HG03571 (cell line): ENCODE measurements around the gene SCLY.
A peak's percentile ranks its signal among the peaks of the same experiment; 100 is the strongest.

Experiments used
- ATAC-seq: cut with Tn5 transposase; IDR thresholded peaks from one replicate; pipeline ENCODE4 v1.9.1; 2021; ENCODE audit not compliant: unreplicated experiment

The SCLY gene

GRCh38 chr2:238096311-238097011 lies 35.7 kb downstream of the SCLY start:
- ATAC-seq: no peak

GRCh38 chr2:238097201-238097987 lies 36.6 kb downstream of the SCLY start:
- ATAC-seq: no peak

DNA sequence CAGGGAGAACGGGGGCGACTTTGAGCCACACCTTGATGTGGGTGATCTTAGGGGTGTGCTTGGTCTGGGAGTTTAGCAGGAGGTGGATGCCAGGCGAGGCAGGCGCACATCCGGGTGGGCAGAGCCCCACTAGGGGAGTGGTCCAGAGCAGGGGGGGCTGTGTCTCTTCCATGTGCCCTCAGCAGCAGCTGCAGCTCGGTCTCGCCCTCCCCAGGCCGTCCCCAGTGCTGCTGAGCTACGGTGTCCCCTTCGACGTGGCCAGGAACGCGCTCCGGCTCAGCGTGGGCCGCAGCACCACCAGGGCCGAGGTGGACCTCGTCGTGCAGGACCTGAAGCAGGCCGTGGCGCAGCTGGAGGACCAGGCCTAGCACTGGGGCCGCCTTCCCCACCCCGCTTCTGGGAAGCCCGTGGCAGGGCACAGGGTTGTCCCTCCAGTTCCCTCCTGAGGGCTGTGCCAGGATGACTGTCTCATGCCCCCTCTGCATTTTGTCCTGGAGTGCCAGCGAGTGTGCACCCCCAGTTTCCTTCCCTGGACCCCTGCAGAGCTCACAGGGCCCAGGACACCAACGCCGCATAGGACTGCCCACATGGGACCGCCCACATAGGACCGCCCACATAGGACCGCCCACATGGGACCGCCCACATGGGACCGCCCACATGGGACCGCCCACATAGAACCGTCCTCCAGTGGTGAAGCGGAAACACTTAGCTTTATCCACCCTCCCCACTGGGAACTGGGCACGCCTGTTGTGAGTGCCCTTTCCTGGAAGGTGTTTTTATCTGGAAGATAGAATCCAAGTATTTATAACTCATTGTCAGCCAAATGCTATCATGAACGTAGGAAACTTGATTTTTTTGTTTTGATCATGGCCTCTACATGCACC lies 37.4 kb downstream of the SCLY start:
- ATAC-seq: peak; percentile 70

DNA sequence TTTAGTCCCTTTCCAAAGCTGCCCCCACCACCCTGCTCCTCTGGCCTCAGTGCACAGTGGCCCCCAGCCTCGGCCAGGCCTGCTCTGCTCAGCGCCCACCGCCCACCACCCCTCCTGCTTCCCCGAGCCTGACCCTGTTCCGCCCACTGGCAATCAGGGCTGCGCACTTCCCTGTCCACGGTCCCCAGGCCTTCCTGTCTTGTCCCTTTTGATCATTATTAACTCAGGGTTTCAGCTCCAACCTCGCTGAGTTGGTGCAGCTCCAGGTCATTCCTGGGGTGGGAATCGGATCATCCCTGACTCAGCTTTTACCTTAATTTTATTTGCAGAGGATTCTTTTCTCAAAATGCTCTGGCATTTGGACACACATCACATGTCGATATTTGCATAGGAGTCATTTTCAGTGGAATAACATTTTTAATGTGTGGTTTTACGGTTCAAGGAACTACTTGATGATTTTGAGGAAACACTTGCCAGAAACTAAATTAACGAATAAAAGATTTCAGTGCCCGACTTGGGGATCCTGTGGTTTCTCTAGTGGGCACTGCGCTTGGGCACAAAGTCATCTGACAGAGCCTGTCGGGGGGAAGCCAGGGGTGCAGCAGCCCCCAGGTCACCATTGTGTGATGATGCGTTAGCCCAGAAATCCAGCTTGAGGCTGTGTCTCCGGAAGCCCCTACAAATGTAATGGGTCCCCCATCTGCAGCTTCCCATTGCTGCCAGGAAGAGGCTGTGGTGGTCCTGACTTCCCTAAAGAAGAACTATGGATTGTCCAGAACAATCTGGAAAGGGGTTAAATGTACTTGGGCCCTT lies 38.3 kb downstream of the SCLY start:
- ATAC-seq: peak; percentile 13

DNA sequence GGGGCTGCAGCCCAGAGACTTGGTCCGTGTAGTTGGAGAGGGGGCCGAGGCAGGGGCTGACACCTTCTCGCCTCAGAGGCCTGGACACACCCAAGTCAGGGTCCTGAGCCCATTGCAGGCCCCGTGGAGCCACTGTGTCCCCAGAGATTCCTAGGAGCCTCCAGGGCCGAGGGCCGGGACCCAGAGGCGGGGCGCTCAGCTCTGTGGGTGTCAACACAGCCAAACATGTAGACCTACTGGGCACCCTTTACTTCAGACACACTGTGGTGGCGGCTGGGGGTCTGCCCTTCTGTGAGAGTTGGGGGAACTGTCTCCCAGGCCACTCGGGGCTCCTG lies 38.9 kb downstream of the SCLY start:
- no peak for ATAC-seq

GRCh38 chr2:238100049-238100820 lies 39.4 kb downstream of the SCLY start, which contains the start of gene ESPNL:
TSS of gene ESPNL (plus strand) at chr2:238100340. CDS start at chr2:238100420, 80 bp downstream.
- ATAC-seq: no peak

DNA sequence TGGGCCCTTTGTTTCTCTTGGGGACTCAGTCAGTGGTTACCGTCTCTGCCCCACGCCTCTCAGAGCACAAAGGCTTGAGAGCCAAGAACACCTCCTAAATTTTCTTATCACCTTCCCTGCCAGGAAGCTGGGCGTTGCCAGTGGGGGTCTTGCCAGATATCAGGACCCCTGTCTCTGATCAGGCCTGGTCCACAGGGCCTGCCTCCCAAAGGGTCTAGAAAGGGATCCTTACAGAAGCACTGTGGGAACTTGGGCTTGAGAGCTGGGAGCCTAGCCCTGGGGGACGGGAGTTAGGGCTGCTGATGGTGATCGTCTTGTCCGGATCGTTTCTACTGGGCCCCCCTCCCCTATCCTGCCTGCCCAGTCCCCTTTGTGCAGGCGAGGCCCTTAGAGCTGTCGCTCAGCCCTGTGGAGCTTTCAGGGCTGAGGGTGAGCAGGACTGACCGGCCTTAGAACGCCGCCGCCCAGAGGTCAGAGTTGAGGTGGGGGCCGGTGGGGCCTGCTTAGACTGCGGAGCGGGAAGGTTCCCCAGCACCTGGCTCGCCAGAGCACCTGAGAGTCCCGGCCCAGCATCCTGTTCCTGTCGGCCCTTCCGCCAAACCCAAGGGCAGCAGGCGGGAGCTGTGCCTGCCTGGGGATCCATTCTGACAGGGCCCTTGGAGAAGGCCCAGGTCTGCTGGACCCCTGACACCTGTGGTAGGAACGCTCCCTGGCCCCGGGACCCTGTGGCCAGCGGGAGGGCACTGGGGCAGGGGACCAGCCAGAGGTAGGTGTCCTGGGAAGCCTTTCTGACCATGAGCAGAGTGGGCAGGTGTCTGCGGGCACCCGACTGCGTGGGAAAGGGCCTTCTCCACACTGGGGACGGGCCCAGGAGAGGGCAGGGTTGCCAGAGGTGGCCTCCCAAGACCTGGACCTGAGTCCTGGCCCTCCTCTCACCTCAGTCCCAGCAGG lies 40.3 kb downstream of the SCLY start:
- no peak for ATAC-seq

GRCh38 chr2:238101891-238102841 lies 41.4 kb downstream of the SCLY start:
- no peak for ATAC-seq

DNA sequence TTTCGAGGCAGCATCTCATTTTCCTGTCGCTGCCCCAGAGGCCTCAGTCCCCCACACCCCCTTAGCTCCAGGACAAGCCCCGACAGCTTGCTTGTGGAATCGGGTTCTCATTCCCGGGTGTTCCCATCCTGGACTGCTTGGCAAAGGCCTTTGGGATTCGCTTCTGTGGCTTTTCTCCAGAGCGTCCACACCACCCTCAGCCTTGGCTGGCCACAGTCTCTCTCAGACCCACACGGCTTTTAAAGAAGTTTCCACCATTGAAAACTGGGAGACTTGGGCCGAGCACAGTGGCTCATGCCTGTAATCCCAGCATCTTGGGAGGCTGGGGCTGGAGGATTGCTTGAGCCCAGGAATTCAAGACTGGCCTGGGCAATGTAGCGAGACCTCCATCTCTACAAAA lies 42.1 kb downstream of the SCLY start:
- ATAC-seq: no peak

DNA sequence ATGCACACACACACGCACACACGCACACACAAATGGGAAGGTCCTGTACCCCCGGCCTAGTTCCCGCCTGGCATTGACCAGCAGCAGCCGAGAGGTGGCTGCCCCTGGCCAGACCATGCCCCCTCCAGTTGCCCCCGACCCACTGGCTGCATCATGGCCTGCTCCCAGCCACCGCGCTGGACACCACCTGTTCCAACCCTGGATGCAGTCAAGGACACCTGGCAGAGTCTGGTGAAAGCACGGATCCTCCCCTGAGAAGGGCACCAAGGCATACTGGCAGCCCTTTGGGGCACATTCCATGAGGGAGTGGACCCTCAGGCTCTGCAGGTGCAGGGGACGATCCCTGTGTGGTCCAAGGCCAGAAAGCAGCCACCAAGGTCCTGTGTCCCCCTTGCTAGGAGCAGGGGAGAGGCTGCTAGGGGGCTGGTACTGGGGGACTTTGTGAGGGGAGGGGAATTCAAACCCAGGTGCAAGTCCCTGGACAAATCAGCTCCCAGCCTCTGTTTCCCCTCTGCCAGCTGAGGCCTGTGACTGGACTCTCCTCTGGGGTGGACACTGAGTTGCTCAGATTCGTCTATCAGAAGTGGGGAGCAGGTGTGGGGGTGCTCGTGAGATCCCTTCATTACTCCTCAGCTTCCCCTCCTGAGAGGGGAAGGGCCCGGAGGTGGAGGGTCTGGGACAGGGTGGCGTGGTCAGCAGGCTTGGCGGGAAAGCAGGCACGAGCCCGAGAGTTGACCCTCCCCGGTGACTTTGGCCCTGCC lies 42.8 kb downstream of the SCLY start:
- no peak for ATAC-seq

DNA sequence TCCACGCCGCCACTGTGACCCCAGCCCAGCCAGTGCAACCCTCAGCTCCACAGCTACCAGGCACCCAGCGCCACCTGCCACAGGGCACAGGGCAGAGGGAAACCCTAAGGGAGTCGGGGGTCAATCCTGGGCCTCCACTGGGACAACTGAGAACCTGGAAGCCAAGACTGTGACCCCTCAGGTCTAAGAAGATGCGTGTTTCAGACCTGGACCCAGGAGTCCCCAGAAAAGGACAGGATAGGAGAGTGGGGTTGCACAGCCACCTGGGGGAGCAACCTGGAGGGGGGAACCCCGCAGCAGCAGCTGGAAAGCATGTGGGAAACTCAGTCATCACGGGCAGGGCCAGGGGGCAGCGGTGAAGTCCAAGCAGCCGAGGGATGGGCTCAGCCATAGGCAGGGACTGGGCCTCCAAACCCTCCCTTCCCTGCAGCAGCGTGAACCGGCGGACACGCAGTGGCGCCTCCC lies 43.5 kb downstream of the SCLY start:
- ATAC-seq: no peak

DNA sequence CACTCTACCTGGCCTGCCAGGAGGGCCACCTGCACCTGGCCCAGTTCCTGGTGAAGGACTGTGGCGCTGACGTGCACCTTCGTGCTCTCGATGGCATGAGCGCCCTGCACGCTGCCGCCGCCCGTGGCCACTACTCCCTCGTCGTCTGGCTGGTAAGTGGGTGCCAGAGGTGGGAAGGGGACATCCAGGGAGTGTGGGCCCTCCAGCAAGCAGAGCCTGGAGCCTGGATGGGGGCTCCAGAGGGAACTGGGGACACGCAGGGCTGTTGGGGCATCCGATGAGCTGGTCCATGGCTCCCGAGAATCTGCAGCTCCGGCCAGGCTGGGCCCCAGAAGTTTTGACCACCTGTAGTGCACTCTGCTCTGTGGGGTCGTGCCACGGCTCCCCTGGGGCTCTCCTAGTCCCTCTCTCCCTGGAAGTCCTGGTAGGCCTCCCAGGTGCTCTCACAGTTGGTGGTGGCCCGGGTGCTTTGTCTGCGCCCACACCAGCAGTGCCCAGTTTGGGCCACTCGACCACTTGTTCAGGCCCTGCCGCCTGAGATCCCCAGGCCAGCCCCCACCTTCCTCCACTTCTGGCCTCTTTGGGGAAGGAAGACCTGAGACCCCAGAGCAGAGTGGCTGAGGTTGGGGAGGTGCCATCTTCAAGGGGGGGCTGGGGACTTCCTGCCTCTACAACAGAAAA lies 44.0 kb downstream of the SCLY start:
- no peak for ATAC-seq

DNA sequence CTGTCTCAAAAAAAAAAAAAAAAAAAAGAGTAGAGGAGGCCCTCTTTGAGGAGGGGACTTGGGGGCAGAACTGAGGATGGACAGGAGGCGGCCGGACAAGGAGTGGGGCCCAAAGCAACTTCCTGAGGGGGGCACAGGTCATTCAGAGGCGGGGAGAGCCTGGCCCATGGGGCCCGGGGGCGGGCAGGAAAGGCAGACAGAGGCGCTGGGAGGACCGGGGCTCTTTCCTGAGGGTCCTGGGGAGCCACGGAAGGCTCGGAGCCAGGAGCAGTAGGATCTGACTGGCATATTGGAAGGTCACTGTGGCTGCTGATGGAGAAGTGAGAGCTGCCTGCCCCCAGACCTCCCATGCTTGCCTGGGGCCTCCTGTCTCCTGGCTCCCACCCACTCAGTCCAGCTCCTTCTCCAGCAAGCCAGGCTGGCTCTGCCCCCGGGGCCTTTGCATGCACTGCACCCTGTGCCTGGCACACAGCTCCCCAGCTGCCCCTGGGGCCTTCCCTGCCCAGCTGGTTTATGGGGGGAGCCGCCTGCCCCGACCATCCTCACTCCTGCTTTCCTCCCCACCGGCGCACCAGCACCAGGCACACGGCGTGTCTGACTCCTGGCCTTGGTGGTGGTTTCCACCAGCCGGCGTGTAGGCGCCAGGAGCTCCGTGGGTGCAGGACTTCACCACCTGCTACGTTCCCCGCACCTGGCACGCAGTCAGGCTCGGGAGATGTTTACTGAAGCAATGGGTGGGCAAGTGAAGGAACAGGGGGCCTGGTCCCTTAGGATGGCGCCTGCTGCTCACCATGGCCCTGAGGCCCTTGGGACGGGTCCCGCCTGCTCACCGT lies 44.9 kb downstream of the SCLY start:
- ATAC-seq: no peak

DNA sequence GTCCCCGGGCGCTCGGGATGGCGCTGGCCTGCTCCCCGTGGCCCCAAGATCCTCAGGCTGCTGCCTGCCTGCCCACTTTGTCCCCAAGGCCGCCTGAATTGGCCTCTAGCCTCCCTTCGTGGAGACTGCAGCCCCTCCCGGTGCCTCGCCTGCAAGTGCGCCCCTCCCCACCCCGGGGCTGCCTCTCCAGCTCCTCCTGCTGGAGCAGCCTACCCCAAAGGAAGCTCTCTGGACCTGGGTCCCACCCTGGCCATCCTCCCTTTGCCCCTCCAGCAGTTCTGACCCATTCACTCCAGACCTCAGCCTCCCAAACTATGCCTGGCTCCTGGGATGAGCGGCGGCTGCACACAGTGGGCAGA lies 45.5 kb downstream of the SCLY start:
- no peak for ATAC-seq

GRCh38 chr2:238106698-238107524 lies 46.1 kb downstream of the SCLY start:
- peak; percentile 11 for ATAC-seq
